ENCODE data around the gene SNRPA. TPM values are rescaled to one million over a fixed set of nuclear protein-coding genes. Genes with fewer than 3 reads are reported as not detected.

Gene SNRPA
- total and polyA plus RNA-seq, 2 of the 13 experiments (the other 11 are each of a cell fraction or from before 2014, with no cell fraction given) = 59.6 to 162 TPM

GRCh38 chr19:40750058-40750873, 737 bp upstream of the SNRPA start, which contains the start of gene ACTMAP (continued):
- TF ChIP-seq EZH2 (conservative IDR thresholded peaks at IDR 0.05; ENCODE audit: low read depth, low read length) (no peak), ZFAT (CRISPR knock-in tag; conservative IDR thresholded peaks at IDR 0.05) (no peak), ZNF784 (CRISPR knock-in tag; IDR thresholded peaks at IDR 0.05; ENCODE audit: borderline replicate concordance) (no peak), DZIP1 (CRISPR knock-in tag; IDR thresholded peaks at IDR 0.05) (no peak), ZNF430 (CRISPR knock-in tag; IDR thresholded peaks at IDR 0.05) (0 out of 2 replicates have a peak, but pooled peaks have one; percentile 7), ZNF280D (CRISPR knock-in tag; IDR thresholded peaks at IDR 0.05) (peak; percentile 79; the same call in 1 of the 2 replicates), ZNF891 (CRISPR knock-in tag; IDR thresholded peaks at IDR 0.05) (no peak), GATAD1 (CRISPR knock-in tag; IDR thresholded peaks at IDR 0.05) (peak; percentile 82), MTF1 (CRISPR knock-in tag; IDR thresholded peaks at IDR 0.05) (no peak), FOXP4 (CRISPR knock-in tag; IDR thresholded peaks at IDR 0.05) (no peak; the same call in 1 of the 2 replicates), CREM (IDR thresholded peaks at IDR 0.05) (peak; percentile 92), CREM (CRISPR knock-in tag; IDR thresholded peaks at IDR 0.05) (no peak), MYC (CRISPR knock-in tag; IDR thresholded peaks at IDR 0.05; ENCODE audit: borderline replicate concordance) (peak; percentile 68), NCOA5 (CRISPR knock-in tag; IDR thresholded peaks at IDR 0.05) (no peak)

Measured in HepG2 (cell line).